BE2C (cell line): ENCODE data around the gene C14orf93.
"Not testable (repeated sequence)": the region's sequence is repeated elsewhere in the genome, so short reads cannot be mapped to it uniquely, and the experiment has no call there.

Experiments used
- DNase-seq: peaks from one replicate; pipeline ENCODE4 v3.0.0-alpha.2; 2020
- H3K27me3 ChIP-seq: fragments of 250-450 bp; sonication (Bioruptor Pico); 2 replicates; pipeline ENCODE4 v1.5.1; 2020; ENCODE audit warnings: mild to moderate bottlenecking
- H3K36me3 ChIP-seq: fragments of 250-450 bp; sonication (Bioruptor Pico); 2 replicates; pipeline ENCODE4 v1.5.1; 2020; ENCODE audit warnings: mild to moderate bottlenecking
- H3K4me1 ChIP-seq: fragments of 250-450 bp; sonication (Bioruptor Pico); 2 replicates; pipeline ENCODE4 v1.5.1; 2020
- H3K4me3 ChIP-seq: 2 replicates; pipeline ENCODE4 v1.5.1; 2011; ENCODE audit warnings: low read depth, low read length
- H3K9me3 ChIP-seq: fragments of 250-450 bp; sonication (Bioruptor Pico); 2 replicates; pipeline ENCODE4 v1.5.1; 2020
- CTCF ChIP-seq: IDR thresholded peaks from 2 replicates; pipeline ENCODE4 v1.5.1; 2012; ENCODE audit warnings: mild to moderate bottlenecking, low read depth, low read length

Gene C14orf93

GRCh38 chr14:22966783-22967269 lies 43.1 kb downstream of the C14orf93 start:
- Histone ChIP-seq H3K36me3 (no peaks in the 10 kb centered on the region), H3K4me1 (no peaks in the 10 kb centered on the region), H3K27me3 (no peaks in the 10 kb centered on the region; the same call in 1 of the 2 replicates), H3K9me3 (no peaks in the 10 kb centered on the region), H3K4me3 (no peak overlapping the region)
- no peak for TF ChIP-seq CTCF
- no peak for DNase-seq

DNA sequence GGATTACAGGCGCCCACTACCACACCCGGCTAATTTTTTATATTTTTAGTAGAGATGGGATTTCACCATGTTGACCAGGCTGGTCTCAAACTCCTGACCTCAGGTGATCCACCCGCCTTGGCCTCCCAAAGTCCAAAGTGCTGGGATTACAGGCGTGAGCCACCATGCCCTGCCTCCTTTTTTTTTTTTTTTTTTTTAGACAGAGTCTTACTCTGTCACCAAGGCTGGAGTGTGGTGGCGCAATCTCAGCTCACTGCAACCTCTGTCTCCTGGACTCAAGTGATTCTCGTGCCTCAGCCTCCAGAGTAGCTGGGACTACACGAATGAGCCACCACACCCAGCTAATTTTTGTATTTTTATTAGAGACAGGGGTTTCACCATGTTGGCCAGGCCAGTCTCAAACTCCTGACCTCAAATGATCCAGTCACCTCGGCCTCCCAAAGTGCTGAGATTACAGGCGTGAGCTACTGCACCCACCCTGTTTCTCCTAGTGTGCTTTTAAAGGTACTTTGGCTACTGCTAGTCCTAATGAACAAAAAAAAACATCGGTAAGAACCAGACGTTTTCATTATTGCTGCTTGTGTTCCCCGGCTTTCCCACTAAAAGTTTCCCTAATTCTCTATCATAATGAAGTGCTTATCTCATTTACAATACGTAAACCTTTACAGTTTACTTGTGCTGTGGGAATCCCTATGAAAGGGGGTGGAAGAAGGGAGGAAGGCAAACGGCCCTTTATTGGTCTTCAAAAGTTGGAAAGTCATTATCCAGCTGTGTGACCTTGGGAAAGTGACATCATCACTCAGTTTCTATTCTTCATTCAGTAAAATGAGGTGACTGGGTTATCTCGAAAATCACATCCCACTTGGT lies 43.8 kb downstream of the C14orf93 start:
- not testable (repeated sequence) for H3K27me3 ChIP-seq, H3K36me3 ChIP-seq, H3K9me3 ChIP-seq, H3K4me1 ChIP-seq, H3K4me3 ChIP-seq, DNase-seq

DNA sequence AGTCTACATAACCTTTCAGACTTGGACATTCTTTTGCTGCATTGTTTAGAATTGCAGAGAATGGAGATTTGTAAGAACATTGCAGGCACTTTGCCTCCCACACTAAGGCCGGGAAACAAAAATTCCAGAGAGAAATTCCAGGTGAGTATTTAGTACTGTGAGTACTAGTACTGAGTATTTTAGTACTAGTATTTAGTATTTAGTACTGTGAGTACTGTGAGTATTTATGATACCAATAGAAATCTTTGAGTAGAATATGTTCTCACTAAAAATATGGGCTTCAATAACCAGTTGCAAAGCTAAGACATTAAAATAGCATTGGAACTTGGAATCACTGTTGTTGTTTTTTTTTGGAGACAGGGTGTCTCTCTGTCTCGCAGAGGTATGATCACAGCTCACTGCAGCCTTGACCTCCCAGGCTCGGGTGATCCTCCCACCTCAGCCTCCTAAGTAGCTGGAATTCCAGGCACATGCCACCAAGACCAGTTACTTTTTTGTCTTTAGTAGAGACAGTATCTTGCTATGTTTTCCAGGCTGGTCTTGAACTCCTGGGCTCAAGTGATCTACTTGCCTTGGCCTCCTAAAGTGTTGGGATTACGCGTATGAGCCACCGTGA lies 47.8 kb downstream of the C14orf93 start:
- DNase-seq = no peak
- Histone ChIP-seq H3K4me1 (no peaks in the 10 kb centered on the region), H3K9me3 (no peaks in the 10 kb centered on the region), H3K27me3 (no peaks in the 10 kb centered on the region; the same call in 1 of the 2 replicates), H3K4me3 (no peak overlapping the region), H3K36me3 (no peaks in the 10 kb centered on the region)
- TF ChIP-seq CTCF = no peak

- no peaks in the 10 kb centered on the region for H3K9me3 ChIP-seq
- H3K4me3 ChIP-seq = peak overlapping the region; percentile 83
- H3K27me3 ChIP-seq = no peaks in the 10 kb centered on the region
- DNase-seq = no peak
- no peaks in the 10 kb centered on the region for H3K4me1 ChIP-seq
- H3K36me3 ChIP-seq = 0 out of 2 replicates have a peak, but pooled peaks cover 2% of the 10 kb centered on the region
- TF ChIP-seq CTCF = no peak
These were observed 54.0 kb downstream of the C14orf93 start for GRCh38 chr14:22955702-22956569.

- no peak overlapping the region for H3K4me3 ChIP-seq
- no peak for TF ChIP-seq CTCF
- no peak for DNase-seq
- no peaks in the 10 kb centered on the region for H3K27me3 ChIP-seq
- H3K4me1 ChIP-seq = no peaks in the 10 kb centered on the region
- H3K9me3 ChIP-seq = no peaks in the 10 kb centered on the region
- H3K36me3 ChIP-seq = 0 out of 2 replicates have a peak, but pooled peaks cover 5% of the 10 kb centered on the region
These were observed 57.5 kb downstream of the C14orf93 start for GRCh38 chr14:22952418-22952817.

GRCh38 chr14:22951795-22952194 lies 58.1 kb downstream of the C14orf93 start:
- DNase-seq, H3K4me1 ChIP-seq, H3K27me3 ChIP-seq, H3K36me3 ChIP-seq, H3K9me3 ChIP-seq, H3K4me3 ChIP-seq: not testable (repeated sequence)
